Cardiac septum (tissue), 1 donor: ENCODE measurements around the gene ZNF653. TPM values are rescaled to one million over a fixed set of nuclear protein-coding genes. Genes with fewer than 3 reads are reported as not detected.

Experiments used
- DNase-seq: peaks from one replicate; pipeline ENCODE4 v3.0.0-alpha.2; 2020; ENCODE audit warnings: low spot score
- intact Hi-C: fragments of 100-400 bp; cut with DNase I; formaldehyde crosslinking; loops from one replicate; pipeline ENCODE4 v1.14.0; 2022
- long read RNA-seq: library from polyadenylated mRNA; unstranded; transcript quantifications from one replicate; pipeline ENCODE4 v2.0.0, GENCODE V29; 2021
- total RNA-seq: library from RNA; stranded (reverse); fragmentation: NEBNext Ultra II Directional; extraction: Animal tissue kit (Norgen Biotek cat#: 25700); gene quantifications from one replicate; pipeline ENCODE4 v1.2.1, GENCODE V29; 2021
- donor health status: DM: no; HTN: no; CAD: no.

The ZNF653 gene
- total RNA-seq, result 5.3 TPM
- long read RNA-seq, partial matches to known transcripts, result 2 of 7 reads
- long read RNA-seq, other reads (novel, unspliced or antisense), result 1 of 7 reads

GRCh38 chr19:11505504-11506100 is at the start of gene ZNF653:
Gene ZNF653 (minus strand): TSS chr19:11505839. CDS start chr19:11505786, 53 bp downstream.
- intact Hi-C loops, result no loop called here
- DNase-seq, result peak; percentile 97

- intact Hi-C loops, result no loop called here
- DNase-seq, result no peak
Measured at GRCh38 chr19:11555246-11555645, 49.6 kb upstream of the ZNF653 start.

GRCh38 chr19:11554160-11554559 is 48.5 kb upstream of the ZNF653 start:
- DNase-seq, result no peak
- intact Hi-C loops, result no loop called here

GRCh38 chr19:11552666-11553372 is 47.2 kb upstream of the ZNF653 start:
- DNase-seq, result no peak
- intact Hi-C loops, result no loop called here

- no peak for DNase-seq
Measured at GRCh38 chr19:11551603-11552235, 46.1 kb upstream of the ZNF653 start.

GRCh38 chr19:11550265-11550664 is 44.6 kb upstream of the ZNF653 start:
- no peak for DNase-seq
- intact Hi-C loops, result no loop called here

More at GRCh38 chr19:11551603-11552235, 46.1 kb upstream of the ZNF653 start:
- intact Hi-C loops, result no loop called here

- intact Hi-C loops, result no loop called here
- no peak for DNase-seq
Measured at GRCh38 chr19:11549386-11549953, 43.8 kb upstream of the ZNF653 start.

- DNase-seq, result no peak
- intact Hi-C loops, result no loop called here
Measured at GRCh38 chr19:11547929-11548700, 42.5 kb upstream of the ZNF653 start.

GRCh38 chr19:11541238-11541637 is 35.6 kb upstream of the ZNF653 start:
- intact Hi-C loops, result no loop called here
- no peak for DNase-seq

GRCh38 chr19:11540645-11541044 is 35.0 kb upstream of the ZNF653 start:
- DNase-seq, result no peak
- intact Hi-C loops, result no loop called here

GRCh38 chr19:11539495-11540365 is 34.1 kb upstream of the ZNF653 start:
- intact Hi-C loops, result no loop called here
- no peak for DNase-seq

- intact Hi-C loops, result no loop called here
- peak; percentile 82 for DNase-seq
Measured at GRCh38 chr19:11538232-11539036, 32.8 kb upstream of the ZNF653 start, which contains the start of gene CNN1. Gene CNN1 (plus strand): TSS chr19:11538851. CDS start chr19:11538928, 77 bp downstream.

- peak; percentile 95 for DNase-seq
- intact Hi-C loops, result no loop called here
Measured at GRCh38 chr19:11535792-11536595, 30.4 kb upstream of the ZNF653 start.

- no peak for DNase-seq
- intact Hi-C loops, result no loop called here
Measured at GRCh38 chr19:11534948-11535347, 29.3 kb upstream of the ZNF653 start.

- intact Hi-C loops, result no loop called here
Measured at GRCh38 chr19:11534538-11534937, 28.9 kb upstream of the ZNF653 start.

GRCh38 chr19:11530432-11530831 is 24.8 kb upstream of the ZNF653 start:
- intact Hi-C loops, result no loop called here
- peak; percentile 86 for DNase-seq

More at GRCh38 chr19:11534538-11534937, 28.9 kb upstream of the ZNF653 start:
- no peak for DNase-seq
